Endodermal cell (in vitro differentiated cells): ENCODE data around the gene MYO6. TPM values are rescaled to one million over a fixed set of nuclear protein-coding genes. Genes with fewer than 3 reads are reported as not detected.

Experiments
- DNase-seq: peaks from one replicate; pipeline ENCODE4 v3.0.0-alpha.2; 2017
- H3K27ac ChIP-seq: 2 replicates; pipeline ENCODE4 v1.5.1; 2013; ENCODE audit warnings: mild to moderate bottlenecking, low read depth, low read length, moderate library complexity
- H3K27me3 ChIP-seq: 2 replicates; pipeline ENCODE4 v1.6.1; 2013; ENCODE audit warnings: mild to moderate bottlenecking, low read length, moderate library complexity; ENCODE audit not compliant: insufficient read depth, control insufficient read depth, poor library complexity, severe bottlenecking
- H3K36me3 ChIP-seq: 2 replicates; pipeline ENCODE4 v1.7.0; 2013; ENCODE audit warnings: mild to moderate bottlenecking, low read length, moderate library complexity; ENCODE audit not compliant: control insufficient read depth, insufficient read depth
- H3K4me1 ChIP-seq: one replicate; pipeline ENCODE4 v1.7.0; 2013; ENCODE audit warnings: low read length; ENCODE audit not compliant: control insufficient read depth, insufficient read depth
- H3K4me3 ChIP-seq: 2 replicates; pipeline ENCODE4 v1.5.1; 2013; ENCODE audit warnings: mild to moderate bottlenecking, low read length, moderate library complexity
- H3K9ac ChIP-seq: 2 replicates; pipeline ENCODE4 v1.6.1; 2013; ENCODE audit warnings: mild to moderate bottlenecking, low read length, moderate library complexity; ENCODE audit not compliant: poor library complexity, severe bottlenecking; ENCODE audit errors: extremely low read depth
- H3K9me3 ChIP-seq: 2 replicates; pipeline ENCODE4 v1.6.1; 2013; ENCODE audit warnings: mild to moderate bottlenecking, low read length, moderate library complexity; ENCODE audit not compliant: control insufficient read depth
- H3K27ac Mint-ChIP-seq: 2 replicates; pipeline ENCODE4 v1.8.0; 2020; ENCODE audit warnings: mixed read lengths
- H3K27me3 Mint-ChIP-seq: 2 replicates; pipeline ENCODE4 v1.8.0; 2021; ENCODE audit warnings: mild to moderate bottlenecking, mixed read lengths; ENCODE audit not compliant: insufficient read depth
- H3K36me3 Mint-ChIP-seq: 2 replicates; pipeline ENCODE4 v1.8.0; 2020; ENCODE audit warnings: low read depth, mixed read lengths
- H3K4me1 Mint-ChIP-seq: 2 replicates; pipeline ENCODE4 v1.8.0; 2020; ENCODE audit warnings: mixed read lengths
- H3K4me3 Mint-ChIP-seq: 2 replicates; pipeline ENCODE4 v1.8.0; 2020; ENCODE audit warnings: mild to moderate bottlenecking, moderate library complexity, mixed read lengths
- H3K9me3 Mint-ChIP-seq: 2 replicates; pipeline ENCODE4 v1.8.0; 2020; ENCODE audit warnings: mild to moderate bottlenecking, mixed read lengths
- CTCF ChIP-seq: fragments of 200-600 bp; sonication (generic); conservative IDR thresholded peaks from 2 replicates; pipeline ENCODE4 v1.5.0; 2021; ENCODE audit warnings: antibody characterized with exemption, mild to moderate bottlenecking
- WGBS, 2 experiments: methylation state at CpG; one replicate each; pipeline versions ENCODE4 v1.1.5 to v1.1.7; 2013; ENCODE audit warnings: missing lambda C conversion rate in 2 of 2, mixed read lengths in 1 of 2; ENCODE audit not compliant: insufficient coverage in 1 of 2, insufficient read length in 1 of 2; 5-methylcytosine and 5-hydroxymethylcytosine counted together
- total RNA-seq, 2 donors: library from RNA; stranded (reverse); fragmentation: NEBNext Ultra II Directional in 1 of 2; extraction: Animal tissue kit (Norgen Biotek cat#: 25700) in 1 of 2; gene quantifications; 2 replicates in 1 of 2; 3 replicates in 1 of 2; pipeline ENCODE4 v1.2.1, GENCODE V29; 2021

The MYO6 gene
- total RNA-seq, 2 donors from 2014 or later = 58.7 to 89.9 TPM

- H3K27ac Mint-ChIP-seq = no peak overlapping the region
- H3K36me3 ChIP-seq = no peaks in the 10 kb centered on the region
- no peak overlapping the region for H3K27ac ChIP-seq
- H3K9me3 Mint-ChIP-seq = no peaks in the 10 kb centered on the region
- 86% methylated on average over 1 of the region's 1 CpG; no CpG with 5 or more reads in 1 of the 2 experiments for WGBS, 2 experiments
- H3K9ac ChIP-seq = no peak overlapping the region
- no peaks in the 10 kb centered on the region for H3K4me1 ChIP-seq
- DNase-seq = no peak
- no peaks in the 10 kb centered on the region for H3K9me3 ChIP-seq
- H3K4me3 Mint-ChIP-seq = no peak overlapping the region
- H3K36me3 Mint-ChIP-seq = peaks cover 3% of the 10 kb centered on the region
- no peaks in the 10 kb centered on the region for H3K27me3 Mint-ChIP-seq
- TF ChIP-seq CTCF = no peak
- no peaks in the 10 kb centered on the region for H3K4me1 Mint-ChIP-seq
- no peaks in the 10 kb centered on the region for H3K27me3 ChIP-seq
- H3K4me3 ChIP-seq = no peak overlapping the region
These were observed 39.9 kb downstream of the MYO6 start for GRCh38 chr6:75788894-75789293.

- Mint-ChIP-seq H3K27ac (no peak overlapping the region), H3K4me3 (no peak overlapping the region), H3K4me1 (peaks cover 2% of the 10 kb centered on the region), H3K27me3 (no peaks in the 10 kb centered on the region), H3K36me3 (peaks cover 3% of the 10 kb centered on the region), H3K9me3 (no peaks in the 10 kb centered on the region)
- Histone ChIP-seq H3K4me3 (no peak overlapping the region), H3K36me3 (peaks cover 4% of the 10 kb centered on the region), H3K27ac (no peak overlapping the region), H3K9me3 (peaks cover 3% of the 10 kb centered on the region), H3K27me3 (no peaks in the 10 kb centered on the region), H3K9ac (no peak overlapping the region), H3K4me1 (no peaks in the 10 kb centered on the region)
- no peak for DNase-seq
- TF ChIP-seq CTCF = no peak
- WGBS, 2 experiments = 92 to 100% methylated on average over 3 of the region's 3 CpGs
These were observed 42.8 kb downstream of the MYO6 start for GRCh38 chr6:75791881-75792280.

- Histone ChIP-seq H3K36me3 (peaks cover 4% of the 10 kb centered on the region), H3K9me3 (peaks cover 3% of the 10 kb centered on the region), H3K27me3 (no peaks in the 10 kb centered on the region), H3K4me1 (no peaks in the 10 kb centered on the region), H3K27ac (no peak overlapping the region), H3K9ac (no peak overlapping the region), H3K4me3 (no peak overlapping the region)
- Mint-ChIP-seq H3K4me3 (no peak overlapping the region), H3K27ac (no peak overlapping the region), H3K9me3 (no peaks in the 10 kb centered on the region), H3K4me1 (peaks cover 2% of the 10 kb centered on the region), H3K27me3 (no peaks in the 10 kb centered on the region), H3K36me3 (no peaks in the 10 kb centered on the region)
- TF ChIP-seq CTCF = no peak
- no peak for DNase-seq
- WGBS, 2 experiments = 92 to 100% methylated on average over 3 of the region's 4 CpGs
These were observed 45.4 kb downstream of the MYO6 start for GRCh38 chr6:75794351-75794846.
